HepG2 (cell line): ENCODE measurements around the gene RGL3. TPM values are rescaled to one million over a fixed set of nuclear protein-coding genes. Genes with fewer than 3 reads are reported as not detected.

ENCODE experiments used
- AHDC1 ChIP-seq: sonication (generic); formaldehyde crosslinking; IDR thresholded peaks from 2 replicates; pipeline ENCODE4 v1.5.1; 2020; ENCODE audit warnings: mild to moderate bottlenecking, missing genetic modification reagents, borderline replicate concordance
- AHR ChIP-seq: IDR thresholded peaks from 2 replicates; pipeline ENCODE4 v1.6.1; 2018; ENCODE audit warnings: missing genetic modification reagents, missing compliant biosample characterization
- ARNT2 ChIP-seq: sonication (generic); formaldehyde crosslinking; IDR thresholded peaks from 2 replicates; pipeline ENCODE4 v1.8.0; 2022; ENCODE audit warnings: mild to moderate bottlenecking, low read depth, missing genetic modification reagents, moderate library complexity
- E2F5 ChIP-seq: sonication (generic); formaldehyde crosslinking; conservative IDR thresholded peaks from 2 replicates; pipeline ENCODE4 v1.4.0; 2020; ENCODE audit warnings: missing genetic modification reagents
- EEA1 ChIP-seq: sonication (generic); formaldehyde crosslinking; IDR thresholded peaks from 2 replicates; pipeline ENCODE4 v1.5.1; 2020; ENCODE audit warnings: mild to moderate bottlenecking, missing genetic modification reagents, borderline replicate concordance
- HDAC1 ChIP-seq: sonication (generic); formaldehyde crosslinking; IDR thresholded peaks from 2 replicates; pipeline ENCODE4 v1.5.1; 2020; ENCODE audit warnings: mild to moderate bottlenecking, missing genetic modification reagents
- JUND ChIP-seq: sonication (generic); formaldehyde crosslinking; IDR thresholded peaks from 2 replicates; pipeline ENCODE4 v1.8.0; 2022; ENCODE audit warnings: mild to moderate bottlenecking, missing genetic modification reagents
- NR2F6 ChIP-seq, 2 experiments: IDR thresholded peaks; 2 replicates each; pipeline ENCODE4 v1.6.1; 2016; ENCODE audit warnings: antibody characterized with exemption in 1 of 2, mild to moderate bottlenecking in 1 of 2
- SP5 ChIP-seq: IDR thresholded peaks from 2 replicates; pipeline ENCODE4 v1.6.1; 2016; ENCODE audit warnings: low read depth, borderline replicate concordance
- TAF15 ChIP-seq: fragments of 200-400 bp; formaldehyde crosslinking; IDR thresholded peaks from one replicate; pipeline ENCODE4 v1.6.1; 2018; ENCODE audit warnings: mild to moderate bottlenecking, low read depth, low read length; ENCODE audit not compliant: poor library complexity, severe bottlenecking
- TEAD3 ChIP-seq: optimal IDR thresholded peaks from 2 replicates; pipeline ENCODE3; 2016; ENCODE audit warnings: borderline replicate concordance
- ZFP82 ChIP-seq: sonication (generic); formaldehyde crosslinking; IDR thresholded peaks from 2 replicates; pipeline ENCODE4 v1.5.1; 2020; ENCODE audit warnings: mild to moderate bottlenecking, missing genetic modification reagents, borderline replicate concordance
- ZFY ChIP-seq: sonication (generic); formaldehyde crosslinking; IDR thresholded peaks from 2 replicates; pipeline ENCODE4 v1.4.0; 2020; ENCODE audit warnings: missing genetic modification reagents
- ZMYM2 ChIP-seq: sonication (generic); formaldehyde crosslinking; IDR thresholded peaks from 2 replicates; pipeline ENCODE4 v1.8.0; 2022; ENCODE audit warnings: mild to moderate bottlenecking, missing genetic modification reagents
- ZNF24 ChIP-seq: fragments of 450-650 bp; IDR thresholded peaks from 2 replicates; pipeline ENCODE4 v1.6.1; 2017; ENCODE audit warnings: antibody characterized with exemption, mild to moderate bottlenecking
- ZNF264 ChIP-seq: sonication (generic); formaldehyde crosslinking; IDR thresholded peaks from 2 replicates; pipeline ENCODE4 v1.4.0; 2020; ENCODE audit warnings: missing genetic modification reagents
- ZNF276 ChIP-seq: sonication (generic); formaldehyde crosslinking; IDR thresholded peaks from 2 replicates; pipeline ENCODE4 v1.4.0; 2020; ENCODE audit warnings: mild to moderate bottlenecking, low read depth, missing genetic modification reagents
- ZXDC ChIP-seq: sonication (generic); formaldehyde crosslinking; IDR thresholded peaks from 2 replicates; pipeline ENCODE4 v1.5.0; 2020; ENCODE audit warnings: mild to moderate bottlenecking, missing genetic modification reagents
- polyA plus RNA-seq, 8 experiments: library from polyadenylated mRNA; depleted of rRNA in 3 of 8; stranded (reverse) in 7 of 8; unstranded in 1 of 8; fragments of >200 nt; fragmentation: Illumina TruSeq in 4 of 8; extraction: Trizol in 4 of 8; gene quantifications; 2 replicates each; pipeline versions ENCODE4 v1.2.1 to v1.2.3, GENCODE V29; 2011 to 2016; ENCODE audit warnings: low read depth in 4 of 8, missing spikeins in 1 of 8, mixed read lengths in 1 of 8; ENCODE audit not compliant: insufficient read depth in 1 of 8
- total RNA-seq, 5 experiments: library from RNA; depleted of rRNA; stranded (reverse); fragments of >200 nt; fragmentation: Illumina TruSeq; extraction: Trizol; gene quantifications; 2 replicates each; pipeline ENCODE4 v1.2.3, GENCODE V29; 2016; ENCODE audit warnings: low read depth in 1 of 5

The RGL3 gene
- total and polyA plus RNA-seq, 2 of the 13 experiments (the other 11 are each of a cell fraction or from before 2014, with no cell fraction given): 4.2 to 7.6 TPM

- TF ChIP-seq AHDC1 (CRISPR knock-in tag) (no peak), TEAD3 (peak; percentile 56), ZNF24 (no peak), JUND (CRISPR knock-in tag) (no peak), HDAC1 (CRISPR knock-in tag) (peak; percentile 40; the same call in 1 of the 2 replicates), ZFP82 (no peak), ZXDC (no peak), SP5 (peak; percentile 30; the same call in 1 of the 2 replicates), ZNF276 (CRISPR knock-in tag) (no peak), NR2F6 (IDR thresholded peaks at IDR 0.05) (no peak), NR2F6 (CRISPR knock-in tag; IDR thresholded peaks at IDR 0.05) (peak; percentile 46; the same call in 1 of the 2 replicates), EEA1 (CRISPR knock-in tag) (no peak; the same call in 1 of the 2 replicates), ZFY (CRISPR knock-in tag) (peak; percentile 50; the same call in 1 of the 2 replicates), AHR (CRISPR knock-in tag) (0 out of 2 replicates have a peak, but pooled peaks have one; percentile 20), ARNT2 (peak; percentile 42; the same call in 1 of the 2 replicates), ZMYM2 (CRISPR knock-in tag) (peak; percentile 99), TAF15 (no peak), E2F5 (CRISPR knock-in tag) (peak; percentile 13; the same call in 1 of the 2 replicates), ZNF264 (CRISPR knock-in tag) (no peak)
These were observed 36.0 kb downstream of the RGL3 start (continued) for GRCh38 chr19:11382898-11383705.
